ENCODE measurements around the gene UBE2E2. TPM values are rescaled to one million over a fixed set of nuclear protein-coding genes. Genes with fewer than 3 reads are reported as not detected.

UBE2E2 gene
- total and polyA plus RNA-seq, 2 donors from 2014 or later: 40.9 to 61.7 TPM

DNA sequence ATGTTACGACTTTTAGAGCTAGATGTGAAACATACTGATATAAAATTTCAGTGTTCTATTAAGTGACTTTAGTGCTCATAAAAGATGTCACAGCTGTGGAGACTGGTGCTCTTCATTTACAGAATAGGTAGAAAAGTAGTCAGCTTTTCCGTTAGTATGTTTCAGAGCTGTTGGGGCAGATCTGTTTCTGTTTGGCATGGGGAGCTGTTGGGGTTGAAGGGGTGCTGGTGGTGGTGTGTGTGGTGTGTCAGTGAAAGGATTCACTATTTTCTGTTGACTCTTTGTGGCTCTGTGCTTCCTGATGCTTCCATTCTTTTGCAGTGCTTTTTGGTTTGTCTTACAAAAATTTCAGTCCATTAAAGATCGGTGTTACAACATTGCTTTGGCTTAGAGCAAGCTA, 3.2 kb downstream of the UBE2E2 start:
- H3K4me3 ChIP-seq (ENCODE audit: low read length in 3 of 3): no peak overlapping the region
- DNase-seq (no peak), FAIRE-seq (no peak)
- H3K4me1 ChIP-seq (ENCODE audit: control insufficient read depth in 2 of 3, insufficient read depth in 2 of 3, low read depth in 1 of 3, low read length in 3 of 3): peaks cover 0 to 7% (median 0%) of the 10 kb centered on the region in 3 donors
- no peak overlapping the region for H3K9ac ChIP-seq (ENCODE audit: low read length in 3 of 3)
- H3K27me3 ChIP-seq (ENCODE audit: control insufficient read depth, insufficient read depth, low read length): no peaks in the 10 kb centered on the region
- no peak overlapping the region for H3K27ac ChIP-seq (ENCODE audit: low read depth in 2 of 2, low read length in 2 of 2)
- H3K36me3 ChIP-seq (ENCODE audit: control insufficient read depth in 2 of 3, insufficient read depth in 3 of 3, low read length in 3 of 3): no peaks in the 10 kb centered on the region
- intact Hi-C loops (cut with DNase I): no loop called here
- TF ChIP-seq, protein P1, sequence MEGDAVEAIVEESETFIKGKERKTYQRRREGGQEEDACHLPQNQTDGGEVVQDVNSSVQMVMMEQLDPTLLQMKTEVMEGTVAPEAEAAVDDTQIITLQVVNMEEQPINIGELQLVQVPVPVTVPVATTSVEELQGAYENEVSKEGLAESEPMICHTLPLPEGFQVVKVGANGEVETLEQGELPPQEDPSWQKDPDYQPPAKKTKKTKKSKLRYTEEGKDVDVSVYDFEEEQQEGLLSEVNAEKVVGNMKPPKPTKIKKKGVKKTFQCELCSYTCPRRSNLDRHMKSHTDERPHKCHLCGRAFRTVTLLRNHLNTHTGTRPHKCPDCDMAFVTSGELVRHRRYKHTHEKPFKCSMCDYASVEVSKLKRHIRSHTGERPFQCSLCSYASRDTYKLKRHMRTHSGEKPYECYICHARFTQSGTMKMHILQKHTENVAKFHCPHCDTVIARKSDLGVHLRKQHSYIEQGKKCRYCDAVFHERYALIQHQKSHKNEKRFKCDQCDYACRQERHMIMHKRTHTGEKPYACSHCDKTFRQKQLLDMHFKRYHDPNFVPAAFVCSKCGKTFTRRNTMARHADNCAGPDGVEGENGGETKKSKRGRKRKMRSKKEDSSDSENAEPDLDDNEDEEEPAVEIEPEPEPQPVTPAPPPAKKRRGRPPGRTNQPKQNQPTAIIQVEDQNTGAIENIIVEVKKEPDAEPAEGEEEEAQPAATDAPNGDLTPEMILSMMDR (IDR thresholded peaks at IDR 0.05; ENCODE audit: borderline replicate concordance, extremely low read depth, insufficient read depth): no peak
- H3K9me3 ChIP-seq (ENCODE audit: control insufficient read depth in 2 of 3, insufficient read depth in 1 of 3, low read length in 3 of 3): no peaks in the 10 kb centered on the region

DNA sequence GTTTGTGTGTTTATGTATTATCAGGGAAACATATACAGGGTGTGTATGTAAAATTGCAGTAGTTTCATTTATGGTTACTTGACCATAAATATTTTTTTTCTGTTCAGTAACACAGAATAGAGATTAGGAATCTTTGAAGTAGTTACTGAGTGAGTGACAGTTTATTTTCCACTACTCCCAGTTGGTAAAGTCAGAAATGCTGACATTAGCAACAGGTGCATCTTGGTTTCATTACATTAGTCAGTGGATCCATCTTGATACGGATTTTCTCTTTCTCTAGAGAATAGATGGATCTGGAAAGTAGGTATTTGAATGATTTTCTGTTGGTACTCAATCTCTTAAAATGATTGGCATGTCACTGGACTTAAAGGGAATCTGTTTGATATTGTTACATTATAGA, 6.0 kb downstream of the UBE2E2 start:
- H3K4me1 ChIP-seq (ENCODE audit: control insufficient read depth in 2 of 3, insufficient read depth in 2 of 3, low read depth in 1 of 3, low read length in 3 of 3): peaks cover 0 to 2% (median 0%) of the 10 kb centered on the region in 3 donors
- FAIRE-seq (no peak), DNase-seq (no peak)
- intact Hi-C loops (cut with DNase I): no loop called here
- H3K9me3 ChIP-seq (ENCODE audit: control insufficient read depth in 2 of 3, insufficient read depth in 1 of 3, low read length in 3 of 3): no peaks in the 10 kb centered on the region
- no peaks in the 10 kb centered on the region for H3K36me3 ChIP-seq (ENCODE audit: control insufficient read depth in 2 of 3, insufficient read depth in 3 of 3, low read length in 3 of 3)
- H3K27ac ChIP-seq (ENCODE audit: low read depth in 2 of 2, low read length in 2 of 2): no peak overlapping the region
- H3K4me3 ChIP-seq (ENCODE audit: low read length in 3 of 3): no peak overlapping the region
- TF ChIP-seq, protein P1 (IDR thresholded peaks at IDR 0.05; ENCODE audit: borderline replicate concordance, extremely low read depth, insufficient read depth): no peak
- H3K27me3 ChIP-seq (ENCODE audit: control insufficient read depth, insufficient read depth, low read length): no peaks in the 10 kb centered on the region
- no peak overlapping the region for H3K9ac ChIP-seq (ENCODE audit: low read length in 3 of 3)

DNA sequence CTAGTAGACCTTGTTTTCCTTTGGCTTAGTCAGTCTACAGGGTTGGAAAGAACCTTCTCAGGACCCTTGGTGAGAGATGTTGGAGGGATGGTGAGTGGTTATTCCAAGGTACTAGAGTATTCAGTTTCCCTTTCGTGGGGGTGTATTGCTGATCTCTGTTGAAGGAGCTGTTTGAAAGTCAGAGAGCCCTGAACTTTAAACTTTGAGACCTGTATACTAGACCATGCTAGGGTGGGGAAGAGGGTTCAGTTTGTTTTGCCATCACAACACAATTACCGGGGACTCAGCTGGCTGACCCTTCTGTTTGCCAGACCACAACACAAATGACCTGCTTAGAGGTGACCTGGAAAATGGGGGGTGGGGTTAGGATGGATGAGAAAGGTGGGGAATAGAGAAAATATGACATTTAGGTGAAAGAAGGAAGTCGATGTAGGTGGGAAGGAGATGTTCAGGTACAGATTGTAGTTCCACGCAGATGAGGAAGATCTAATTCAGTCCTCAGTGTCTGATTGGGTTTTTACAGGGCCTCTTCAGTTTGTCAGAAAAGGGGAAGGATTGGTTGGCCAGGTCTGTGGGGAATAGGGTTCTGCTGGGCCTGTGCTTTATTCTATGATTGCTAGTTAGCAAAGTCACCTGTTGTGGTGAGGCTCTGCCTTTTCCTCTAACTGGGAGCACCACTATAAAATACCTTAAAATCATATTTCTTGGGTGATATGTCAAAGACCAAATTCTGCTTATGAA, 6.8 kb downstream of the UBE2E2 start:
- H3K4me3 ChIP-seq (ENCODE audit: low read length in 3 of 3): no peak overlapping the region
- H3K27ac ChIP-seq (ENCODE audit: low read depth in 2 of 2, low read length in 2 of 2): no peak overlapping the region
- no peak overlapping the region for H3K9ac ChIP-seq (ENCODE audit: low read length in 3 of 3)
- intact Hi-C loops (cut with DNase I): no loop called here
- DNase-seq (no peak), FAIRE-seq (no peak)
- H3K9me3 ChIP-seq (ENCODE audit: control insufficient read depth in 2 of 3, insufficient read depth in 1 of 3, low read length in 3 of 3): no peaks in the 10 kb centered on the region
- H3K27me3 ChIP-seq (ENCODE audit: control insufficient read depth, insufficient read depth, low read length): no peaks in the 10 kb centered on the region
- no peaks in the 10 kb centered on the region for H3K36me3 ChIP-seq (ENCODE audit: control insufficient read depth in 2 of 3, insufficient read depth in 3 of 3, low read length in 3 of 3)
- H3K4me1 ChIP-seq (ENCODE audit: control insufficient read depth in 2 of 3, insufficient read depth in 2 of 3, low read depth in 1 of 3, low read length in 3 of 3): no peaks in the 10 kb centered on the region
- TF ChIP-seq, protein P1 (IDR thresholded peaks at IDR 0.05; ENCODE audit: borderline replicate concordance, extremely low read depth, insufficient read depth): no peak
